Head of caudate nucleus (tissue), 42 donors: ENCODE results near the gene MFSD12.
A peak's percentile ranks its signal among the peaks of the same experiment; 100 is the strongest.

ENCODE experiments used
- DNase-seq, 42 donors: peaks; one replicate each; pipeline versions ENCODE4 v3.0.0 to v3.0.0-alpha.2; 2020 to 2021; ENCODE audit warnings: mixed read lengths in 7 of 42
- intact Hi-C: fragments of 100-400 bp; cut with DNase I; formaldehyde crosslinking; loops from one replicate; pipeline ENCODE4 v1.15.0; 2022

MFSD12 gene

GRCh38 chr19:3500429-3501101, 56.8 kb downstream of the MFSD12 start, which contains the start of gene DOHH:
Gene DOHH, minus strand, starts transcription at chr19:3500674. Its CDS starts 3,860 bp downstream, at chr19:3496814.
- intact Hi-C loops: no loop called here
- peak; percentile 92 to 99 (median 97) for DNase-seq

GRCh38 chr19:3499738-3500428, 57.5 kb downstream of the MFSD12 start:
- intact Hi-C loops: no loop called here
- no peak for DNase-seq

GRCh38 chr19:3497757-3498520, 59.4 kb downstream of the MFSD12 start:
- no peak for DNase-seq
- intact Hi-C loops: no loop called here

- DNase-seq: no peak
- intact Hi-C loops: no loop called here
Observed at GRCh38 chr19:3496392-3497273, 60.8 kb downstream of the MFSD12 start.

GRCh38 chr19:3494559-3494958, 62.8 kb downstream of the MFSD12 start:
- intact Hi-C loops: no loop called here
- DNase-seq: peak; percentile 53 to 95 (median 80)
